NCI-H1105 (cell line): ENCODE data around the gene ASXL1.
"Not testable (repeated sequence)": the region's sequence is repeated elsewhere in the genome, so short reads cannot be mapped to it uniquely, and the experiment has no call there.

Experiments used
- DNase-seq: peaks from one replicate; lab custom pipeline; 2025; lab: John Stamatoyannopoulos, UW

ASXL1 gene

DNA sequence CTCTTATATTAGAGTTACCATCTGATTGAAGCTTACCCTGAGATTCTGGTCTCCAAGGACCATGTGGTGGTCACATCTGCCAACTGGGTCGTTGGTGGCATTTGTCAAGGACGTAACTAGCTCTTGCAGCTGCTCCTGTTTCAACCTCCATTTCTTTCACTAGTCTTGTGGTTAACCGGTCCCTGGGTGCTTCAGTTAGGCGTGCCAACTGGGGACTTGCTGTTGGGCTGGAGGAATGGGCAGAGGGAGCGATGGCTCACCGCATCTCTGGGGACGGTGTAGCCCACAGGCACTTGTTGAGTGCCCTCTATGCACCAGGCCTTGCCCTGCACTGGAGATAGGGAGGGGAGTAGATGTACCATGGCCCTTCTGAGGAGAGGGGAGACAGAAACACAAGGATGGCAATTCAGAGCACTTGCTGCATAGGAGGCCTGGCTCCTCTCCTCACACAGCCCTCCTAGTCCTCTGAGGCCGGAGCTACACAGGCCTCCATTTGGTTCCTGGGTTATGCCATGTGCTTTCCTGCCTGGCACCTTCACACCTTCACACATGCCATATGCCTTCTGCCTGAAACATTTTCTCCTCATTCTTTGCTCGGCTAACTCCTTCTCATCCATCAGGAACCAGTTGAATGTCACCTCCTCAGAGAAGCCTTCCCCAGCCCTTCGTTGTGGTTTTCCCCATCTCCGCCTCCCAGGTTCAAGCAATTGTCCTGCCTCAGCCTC is 20.0 kb upstream of the ASXL1 start:
- DNase-seq, result no peak

GRCh38 chr20:32338665-32339064 is 19.5 kb upstream of the ASXL1 start:
- no peak for DNase-seq

GRCh38 chr20:32339116-32339515 is 19.0 kb upstream of the ASXL1 start:
- no peak for DNase-seq

DNA sequence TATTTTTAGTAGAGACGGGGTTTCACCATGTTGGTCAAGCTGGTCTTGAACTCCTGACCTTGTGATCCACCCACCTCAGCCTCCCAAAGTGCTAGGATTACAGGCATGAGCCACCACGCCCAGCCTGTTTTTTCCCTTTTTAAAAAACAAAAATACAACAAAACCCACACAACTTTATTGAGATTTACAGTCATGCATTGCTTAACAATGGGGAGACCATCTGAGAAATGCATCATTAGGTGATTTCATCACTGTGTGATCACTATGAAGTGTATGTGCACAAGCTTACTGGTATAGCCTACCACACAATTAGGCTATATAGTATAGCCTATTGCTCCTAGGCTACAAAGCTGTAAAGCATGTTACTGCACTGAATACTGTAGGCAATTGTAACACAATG is 17.1 kb upstream of the ASXL1 start:
- DNase-seq, result not testable (repeated sequence)

DNA sequence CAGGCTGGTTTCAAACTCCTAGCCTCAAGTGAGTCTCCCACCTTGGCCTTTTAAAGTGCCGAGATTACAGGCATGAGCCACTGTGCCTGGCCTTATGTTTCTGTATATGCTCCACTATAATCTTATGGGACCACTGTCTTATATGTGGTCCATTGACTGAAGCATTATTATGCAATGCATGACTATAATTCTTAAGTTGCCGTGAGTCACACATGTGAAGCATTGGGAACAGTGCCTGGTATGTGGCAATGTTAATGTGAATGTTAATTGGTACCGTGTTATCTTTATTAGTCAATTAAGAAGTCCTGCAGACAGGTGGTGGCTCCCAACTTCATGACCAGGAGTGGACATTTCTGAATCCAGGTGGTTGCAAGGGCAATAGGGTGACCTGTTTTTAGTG is 14.7 kb upstream of the ASXL1 start:
- no peak for DNase-seq

GRCh38 chr20:32344835-32345506 is 13.2 kb upstream of the ASXL1 start:
- DNase-seq, result no peak

DNA sequence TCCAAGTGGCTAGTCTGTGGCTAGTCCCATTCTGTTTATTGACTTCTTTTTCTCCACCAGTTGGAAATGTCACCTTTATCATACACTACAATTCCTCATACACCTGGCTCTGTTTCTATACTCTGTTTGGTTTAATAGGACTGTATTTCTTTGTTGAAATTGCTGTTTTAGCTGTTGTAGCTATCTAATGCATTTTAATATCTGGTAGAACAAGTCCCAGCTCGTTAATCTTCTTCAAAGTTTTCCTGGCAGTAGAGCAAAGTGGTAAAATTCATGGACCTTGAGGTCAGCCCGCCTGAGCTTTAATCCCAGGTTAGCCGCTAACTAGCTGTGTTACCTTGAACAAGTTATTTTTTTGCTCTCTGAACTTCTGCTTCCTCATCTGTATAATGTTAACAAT is 9.9 kb upstream of the ASXL1 start:
- no peak for DNase-seq

- DNase-seq, result no peak
These were observed 7.7 kb upstream of the ASXL1 start for GRCh38 chr20:32350421-32350820.

GRCh38 chr20:32352121-32352720 is 5.9 kb upstream of the ASXL1 start:
- DNase-seq, result no peak

- DNase-seq, result no peak
These were observed 4.2 kb upstream of the ASXL1 start for GRCh38 chr20:32353848-32354496.

- no peak for DNase-seq
These were observed 3.3 kb upstream of the ASXL1 start for GRCh38 chr20:32354592-32355416.

DNA sequence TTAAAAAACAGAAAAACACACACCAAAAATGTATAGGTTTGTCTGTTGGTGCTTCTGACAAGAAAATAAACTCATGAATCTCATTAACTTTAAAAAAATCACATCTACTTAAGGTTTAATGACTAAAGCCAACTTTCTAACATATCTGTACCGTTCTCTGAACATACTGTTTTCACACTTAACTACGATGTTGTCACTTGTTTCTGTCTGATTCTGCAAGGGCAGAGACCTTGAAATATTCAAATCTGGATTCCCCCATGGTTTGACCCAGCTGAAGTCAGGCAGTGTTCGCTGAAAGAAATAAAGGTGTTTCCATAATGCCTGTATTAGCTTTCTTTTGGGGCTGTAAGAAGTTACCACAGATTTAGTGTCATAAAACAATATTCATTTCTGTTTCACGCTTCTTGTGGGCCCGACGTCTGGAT is 2.7 kb upstream of the ASXL1 start:
- no peak for DNase-seq

- DNase-seq, result not testable (repeated sequence)
These were observed 2.1 kb upstream of the ASXL1 start for GRCh38 chr20:32355907-32356621.

- DNase-seq, result no peak
These were observed 1.3 kb upstream of the ASXL1 start for GRCh38 chr20:32356622-32357374.

GRCh38 chr20:32357375-32357868 is 709 bp upstream of the ASXL1 start:
- no peak for DNase-seq

DNA sequence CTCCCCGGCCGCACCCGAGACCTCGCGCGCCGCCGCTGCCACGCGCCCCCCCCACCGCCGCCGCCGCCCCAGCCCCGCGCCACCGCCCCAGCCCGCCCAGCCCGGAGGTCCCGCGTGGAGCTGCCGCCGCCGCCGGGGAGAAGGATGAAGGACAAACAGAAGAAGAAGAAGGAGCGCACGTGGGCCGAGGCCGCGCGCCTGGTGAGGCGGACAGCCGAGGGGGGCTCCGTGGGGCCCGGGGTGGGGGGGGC is 426 bp downstream of the ASXL1 start:
- DNase-seq, result no peak

DNA sequence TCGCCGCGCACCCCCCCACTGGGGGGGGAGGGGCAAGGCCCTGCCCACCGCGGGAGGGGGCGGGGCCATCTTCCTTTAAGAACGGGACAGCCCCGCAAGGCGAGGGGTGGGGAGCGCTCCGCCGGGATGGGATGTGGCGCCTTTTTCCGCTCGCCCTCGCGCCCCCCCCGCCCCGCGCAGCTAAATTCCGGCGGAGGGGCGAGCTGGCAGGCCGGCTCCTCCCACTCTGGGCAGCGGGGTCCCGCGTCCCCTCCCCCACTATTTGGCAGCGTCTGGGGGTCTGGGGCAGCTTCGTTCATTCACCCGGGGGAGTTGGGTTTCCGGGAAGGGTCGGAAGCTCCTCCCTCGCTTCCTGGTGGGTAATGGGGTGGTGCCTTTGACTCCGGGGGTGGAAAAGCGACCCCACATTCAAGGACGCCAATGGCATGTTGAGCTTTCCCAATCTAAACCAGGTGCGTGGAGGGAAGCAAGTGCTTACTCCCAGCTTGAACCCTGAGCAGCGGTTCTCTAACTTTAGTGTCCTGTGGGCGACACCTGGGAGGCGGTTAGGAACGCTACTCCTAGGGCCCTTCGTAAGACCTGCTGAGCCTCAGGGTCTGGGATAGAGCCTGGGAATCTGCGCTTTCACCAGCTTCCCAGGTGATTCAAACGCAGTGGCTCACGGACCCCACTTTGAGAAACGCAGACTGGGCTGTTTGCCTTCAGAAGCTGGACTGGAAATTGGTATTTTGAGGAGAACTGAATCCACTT is 927 bp downstream of the ASXL1 start:
- peak; percentile 29 for DNase-seq

DNA sequence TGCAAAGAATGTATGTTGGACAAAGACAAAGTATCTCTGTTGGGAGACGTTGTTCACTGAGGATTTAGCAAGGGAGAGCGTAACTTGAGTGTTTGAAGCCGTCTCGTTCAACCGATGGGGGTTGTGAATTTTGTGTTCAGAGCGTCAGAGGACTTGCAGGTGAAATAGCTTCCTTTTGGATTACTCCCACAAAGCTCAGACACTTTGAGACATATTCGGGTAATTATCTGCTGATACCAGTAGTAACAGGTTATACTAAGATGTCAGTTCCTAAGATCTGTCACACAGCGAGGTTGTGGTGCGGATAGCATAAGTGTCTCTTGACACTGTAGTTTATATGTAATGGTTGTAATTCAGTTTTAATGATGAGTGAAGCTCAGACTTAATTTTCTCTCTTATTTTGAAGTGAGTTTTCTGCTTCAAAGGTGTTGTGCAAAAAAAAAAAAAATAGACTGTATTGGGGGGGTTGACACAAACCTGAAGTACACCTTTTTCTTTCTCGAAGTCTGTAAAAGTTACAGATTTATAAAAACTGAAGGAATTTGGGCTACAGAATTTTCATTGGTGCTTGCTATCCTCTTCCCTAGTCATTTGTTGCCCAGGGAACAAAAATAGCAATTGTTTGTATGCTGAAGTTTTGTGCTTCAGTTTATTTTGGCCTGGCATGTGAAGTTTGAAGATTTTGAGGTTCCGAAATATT is 1.7 kb downstream of the ASXL1 start:
- DNase-seq, result no peak

GRCh38 chr20:32360333-32360634 is 2.2 kb downstream of the ASXL1 start:
- DNase-seq, result no peak
